GM19324 (cell line): ENCODE data around the gene ADAMTS2.
"Not testable (repeated sequence)": the region's sequence is repeated elsewhere in the genome, so short reads cannot be mapped to it uniquely, and the experiment has no call there.

ENCODE experiments used
- ATAC-seq: cut with Tn5 transposase; IDR thresholded peaks from one replicate; pipeline ENCODE4 v1.9.1; 2021; ENCODE audit warnings: mild to moderate bottlenecking, moderate library complexity; ENCODE audit not compliant: unreplicated experiment, low FRiP score

ADAMTS2 gene

DNA sequence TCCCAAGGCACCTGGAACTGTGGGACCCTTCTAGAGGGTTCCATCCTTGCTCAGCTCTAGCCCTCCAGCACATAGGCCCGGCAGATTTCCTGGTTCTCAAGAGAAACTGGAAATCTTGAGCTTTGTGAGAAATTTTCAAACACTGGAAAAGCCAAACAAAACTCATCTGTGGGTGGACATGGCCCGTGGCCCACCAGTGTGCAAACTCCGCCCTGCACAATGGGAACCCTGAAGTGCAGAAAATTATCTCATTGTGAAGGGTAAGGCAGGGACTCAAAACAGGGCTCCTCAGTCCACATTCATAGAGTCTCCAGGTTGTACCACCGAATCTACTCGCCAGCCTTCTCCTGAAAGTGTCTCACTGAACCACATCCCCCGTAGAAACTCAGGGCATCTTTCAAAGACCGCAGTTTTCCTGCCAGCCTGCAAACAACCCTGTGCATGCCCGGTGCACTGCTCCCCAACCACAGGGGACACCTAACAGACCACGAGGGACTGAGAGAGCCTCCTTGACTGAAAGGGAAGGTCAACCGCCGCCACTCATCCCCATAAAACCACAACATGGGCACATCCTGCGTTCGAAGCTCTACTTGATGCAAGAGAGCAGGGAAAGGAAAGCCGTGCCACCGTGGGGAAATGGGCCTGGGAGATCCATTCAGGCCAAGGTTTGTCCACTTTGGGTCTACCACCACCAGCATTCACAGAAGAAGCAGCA, 18.1 kb downstream of the ADAMTS2 start:
- ATAC-seq = no peak

GRCh38 chr5:179326122-179326927, 18.9 kb downstream of the ADAMTS2 start:
- ATAC-seq = no peak

GRCh38 chr5:179325296-179326031, 19.8 kb downstream of the ADAMTS2 start:
- no peak for ATAC-seq

GRCh38 chr5:179324760-179325295, 20.4 kb downstream of the ADAMTS2 start:
- ATAC-seq = no peak

GRCh38 chr5:179324316-179324715, 20.9 kb downstream of the ADAMTS2 start:
- ATAC-seq = not testable (repeated sequence)

GRCh38 chr5:179323026-179323870, 22.0 kb downstream of the ADAMTS2 start:
- ATAC-seq = no peak

- ATAC-seq = no peak
Measured at GRCh38 chr5:179322071-179323025, 22.9 kb downstream of the ADAMTS2 start.

- ATAC-seq = no peak
Measured at GRCh38 chr5:179321206-179321987, 23.9 kb downstream of the ADAMTS2 start.

DNA sequence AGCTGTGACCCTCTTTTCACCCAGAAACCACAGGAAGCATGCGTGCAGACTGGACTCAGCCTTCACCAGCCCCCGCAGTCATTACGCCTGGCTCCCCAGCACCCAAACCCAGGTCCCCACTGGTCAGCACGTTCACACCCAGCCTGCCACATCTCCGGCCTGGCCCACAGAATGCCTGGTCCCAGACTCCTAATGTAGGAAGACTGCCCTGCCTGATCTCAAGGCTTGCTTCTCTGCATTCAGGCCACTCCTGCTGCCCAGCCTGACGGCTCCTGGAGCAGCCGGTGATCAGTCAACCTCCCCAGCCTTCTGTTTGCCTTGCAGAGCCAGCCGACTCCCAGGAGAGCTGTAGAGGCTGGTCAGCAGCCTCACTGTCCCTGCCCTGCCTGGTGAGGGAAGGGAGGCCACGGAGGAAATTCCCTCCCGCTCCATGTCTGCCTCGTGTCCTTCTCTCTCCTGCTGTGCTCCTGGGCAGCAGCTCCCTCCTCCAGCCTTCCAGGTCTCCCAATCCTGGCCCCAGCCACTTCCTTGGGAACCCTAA, 25.4 kb downstream of the ADAMTS2 start:
- ATAC-seq = no peak

DNA sequence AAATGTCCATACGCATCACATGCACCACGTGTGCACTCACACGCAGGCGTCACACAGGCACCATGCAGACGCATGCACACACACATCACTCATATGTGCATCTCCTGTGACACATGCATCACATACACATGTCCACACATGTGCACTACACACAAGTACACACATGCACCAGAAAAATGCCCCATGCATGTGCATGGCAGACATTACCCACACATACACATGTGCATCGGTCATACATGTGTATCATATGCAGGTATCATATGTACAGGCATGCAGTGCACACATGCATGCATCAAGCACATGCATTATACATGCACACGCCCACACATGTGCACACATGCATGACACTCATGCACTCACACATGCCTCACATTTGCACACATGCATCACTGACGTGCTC, 26.1 kb downstream of the ADAMTS2 start:
- ATAC-seq = no peak

GRCh38 chr5:179318221-179318955, 26.9 kb downstream of the ADAMTS2 start:
- ATAC-seq = no peak

- ATAC-seq = no peak
Measured at GRCh38 chr5:179317411-179318220, 27.6 kb downstream of the ADAMTS2 start.

GRCh38 chr5:179316982-179317381, 28.3 kb downstream of the ADAMTS2 start:
- no peak for ATAC-seq

DNA sequence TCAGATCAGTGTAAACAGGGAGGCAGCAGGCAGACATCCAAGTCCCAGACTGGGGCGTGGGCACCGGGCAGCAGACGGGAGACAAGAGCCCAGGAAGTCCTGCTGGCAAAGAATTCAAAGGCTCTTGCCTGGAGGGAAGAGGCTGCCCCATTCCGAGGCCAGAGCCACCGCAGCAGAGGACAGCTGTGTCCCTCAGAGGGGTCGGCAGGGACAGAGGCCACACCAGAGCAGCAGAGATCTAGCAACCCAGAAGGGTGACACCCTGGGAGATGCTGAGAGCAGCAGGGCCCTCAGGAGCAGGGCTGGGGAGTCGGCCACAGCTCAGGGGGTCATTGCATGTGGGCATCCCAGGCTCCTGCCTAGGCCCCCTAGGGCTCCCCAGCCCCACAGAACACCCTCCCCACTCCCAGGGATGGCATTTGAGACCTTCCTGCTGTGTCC, 29.1 kb downstream of the ADAMTS2 start:
- ATAC-seq = no peak

GRCh38 chr5:179315356-179315890, 29.8 kb downstream of the ADAMTS2 start:
- ATAC-seq = no peak
